HepG2 (cell line): Measurements from ENCODE around the gene LTB4R2. TPM values are rescaled to one million over a fixed set of nuclear protein-coding genes. Genes with fewer than 3 reads are reported as not detected.
A peak's percentile ranks its signal among the peaks of the same experiment; 100 is the strongest.

ENCODE experiments used
- CHD4 ChIP-seq: fragments of 200-600 bp; sonication (generic); IDR thresholded peaks from 2 replicates; pipeline ENCODE4 v1.7.0; 2017; ENCODE audit warnings: mild to moderate bottlenecking, low read length, borderline replicate concordance
- FLYWCH1 ChIP-seq: sonication (generic); formaldehyde crosslinking; IDR thresholded peaks from 2 replicates; pipeline ENCODE4 v1.8.1; 2023; ENCODE audit warnings: mild to moderate bottlenecking, missing genetic modification reagents
- HNRNPL ChIP-seq: fragments of 200-400 bp; formaldehyde crosslinking; IDR thresholded peaks from 2 replicates; pipeline ENCODE4 v1.6.1; 2017; ENCODE audit warnings: mild to moderate bottlenecking, low read depth, low read length
- MEIS1 ChIP-seq: sonication (generic); formaldehyde crosslinking; IDR thresholded peaks from 2 replicates; pipeline ENCODE4 v1.9.0; 2021; ENCODE audit warnings: mild to moderate bottlenecking, missing genetic modification reagents, moderate library complexity, borderline replicate concordance
- NONO ChIP-seq, 2 experiments: fragments of 450-650 bp in 1 of 2; sonication (generic) in 1 of 2; formaldehyde crosslinking in 1 of 2; IDR thresholded peaks in 1 of 2; conservative IDR thresholded peaks in 1 of 2; 2 replicates each; pipeline versions ENCODE4 v1.6.1 to v1.8.0; 2017 to 2022; ENCODE audit warnings: mild to moderate bottlenecking in 1 of 2, missing genetic modification reagents in 1 of 2, moderate library complexity in 1 of 2
- PHF5A ChIP-seq: IDR thresholded peaks from one replicate; pipeline ENCODE4 v1.6.1; 2018; ENCODE audit warnings: low read depth, missing genetic modification reagents; ENCODE audit not compliant: unreplicated experiment
- TP53 ChIP-seq: sonication (generic); formaldehyde crosslinking; conservative IDR thresholded peaks from 2 replicates; pipeline ENCODE4 v1.4.0; 2020; ENCODE audit warnings: missing genetic modification reagents
- ZBTB7B ChIP-seq: sonication (generic); formaldehyde crosslinking; IDR thresholded peaks from 2 replicates; pipeline ENCODE4 v1.4.0; 2020; ENCODE audit warnings: missing genetic modification reagents
- ZKSCAN5 ChIP-seq: sonication (generic); formaldehyde crosslinking; IDR thresholded peaks from 2 replicates; pipeline ENCODE4 v1.5.1; 2020; ENCODE audit warnings: mild to moderate bottlenecking, missing genetic modification reagents
- ZNF337 ChIP-seq: sonication (generic); formaldehyde crosslinking; IDR thresholded peaks from 2 replicates; pipeline ENCODE4 v1.5.1; 2020; ENCODE audit warnings: missing genetic modification reagents, low read depth, mild to moderate bottlenecking, borderline replicate concordance
- ZNF572 ChIP-seq: sonication (generic); formaldehyde crosslinking; IDR thresholded peaks from 2 replicates; pipeline ENCODE4 v1.5.1; 2020; ENCODE audit warnings: mild to moderate bottlenecking, missing genetic modification reagents
- ZNF598 ChIP-seq: sonication (generic); formaldehyde crosslinking; IDR thresholded peaks from 2 replicates; pipeline ENCODE4 v1.5.1; 2020; ENCODE audit warnings: mild to moderate bottlenecking, missing genetic modification reagents, borderline replicate concordance
- ZNF605 ChIP-seq: sonication (generic); formaldehyde crosslinking; IDR thresholded peaks from 2 replicates; pipeline ENCODE4 v1.8.0; 2022; ENCODE audit warnings: mild to moderate bottlenecking, missing genetic modification reagents
- ZNF629 ChIP-seq: sonication (generic); formaldehyde crosslinking; conservative IDR thresholded peaks from 2 replicates; pipeline ENCODE4 v1.5.0; 2020; ENCODE audit warnings: missing genetic modification reagents
- ZNF720 ChIP-seq: sonication (generic); formaldehyde crosslinking; IDR thresholded peaks from 2 replicates; pipeline ENCODE4 v1.4.0; 2020; ENCODE audit warnings: missing genetic modification reagents
- ZNF879 ChIP-seq: sonication (generic); formaldehyde crosslinking; IDR thresholded peaks from 2 replicates; pipeline ENCODE4 v1.8.1; 2023; ENCODE audit warnings: missing genetic modification reagents
- polyA plus RNA-seq, 8 experiments: library from polyadenylated mRNA; depleted of rRNA in 3 of 8; stranded (reverse) in 7 of 8; unstranded in 1 of 8; fragments of >200 nt; fragmentation: Illumina TruSeq in 4 of 8; extraction: Trizol in 4 of 8; gene quantifications; 2 replicates each; pipeline versions ENCODE4 v1.2.1 to v1.2.3, GENCODE V29; 2011 to 2016; ENCODE audit warnings: low read depth in 4 of 8, missing spikeins in 1 of 8, mixed read lengths in 1 of 8; ENCODE audit not compliant: insufficient read depth in 1 of 8
- total RNA-seq, 5 experiments: library from RNA; depleted of rRNA; stranded (reverse); fragments of >200 nt; fragmentation: Illumina TruSeq; extraction: Trizol; gene quantifications; 2 replicates each; pipeline ENCODE4 v1.2.3, GENCODE V29; 2016; ENCODE audit warnings: low read depth in 1 of 5
- TF ChIP-seq, protein P1 (sequence below): sonication (generic); formaldehyde crosslinking; IDR thresholded peaks from 2 replicates; pipeline ENCODE4 v1.4.0; 2020; ENCODE audit warnings: mild to moderate bottlenecking, missing genetic modification reagents
- TF ChIP-seq, protein P2 (sequence below): sonication (generic); formaldehyde crosslinking; IDR thresholded peaks from 2 replicates; pipeline ENCODE4 v1.5.0; 2020; ENCODE audit warnings: missing genetic modification reagents
- TF ChIP-seq, protein P3 (sequence below): sonication (generic); formaldehyde crosslinking; IDR thresholded peaks from 2 replicates; pipeline ENCODE4 v1.5.1; 2020; ENCODE audit warnings: missing genetic modification reagents, mild to moderate bottlenecking, borderline replicate concordance
- TF ChIP-seq, protein P4 (sequence below): sonication (generic); formaldehyde crosslinking; IDR thresholded peaks from 2 replicates; pipeline ENCODE4 v1.5.1; 2020; ENCODE audit warnings: missing genetic modification reagents, mild to moderate bottlenecking, borderline replicate concordance
- TF ChIP-seq, protein P5 (sequence below): sonication (generic); formaldehyde crosslinking; IDR thresholded peaks from 2 replicates; pipeline ENCODE4 v1.4.0; 2020; ENCODE audit warnings: missing genetic modification reagents, mild to moderate bottlenecking, borderline replicate concordance

Gene LTB4R2
- total and polyA plus RNA-seq, 2 of the 13 experiments (the other 11 are each of a cell fraction or from before 2014, with no cell fraction given), result 3.9 to 6.9 TPM

DNA sequence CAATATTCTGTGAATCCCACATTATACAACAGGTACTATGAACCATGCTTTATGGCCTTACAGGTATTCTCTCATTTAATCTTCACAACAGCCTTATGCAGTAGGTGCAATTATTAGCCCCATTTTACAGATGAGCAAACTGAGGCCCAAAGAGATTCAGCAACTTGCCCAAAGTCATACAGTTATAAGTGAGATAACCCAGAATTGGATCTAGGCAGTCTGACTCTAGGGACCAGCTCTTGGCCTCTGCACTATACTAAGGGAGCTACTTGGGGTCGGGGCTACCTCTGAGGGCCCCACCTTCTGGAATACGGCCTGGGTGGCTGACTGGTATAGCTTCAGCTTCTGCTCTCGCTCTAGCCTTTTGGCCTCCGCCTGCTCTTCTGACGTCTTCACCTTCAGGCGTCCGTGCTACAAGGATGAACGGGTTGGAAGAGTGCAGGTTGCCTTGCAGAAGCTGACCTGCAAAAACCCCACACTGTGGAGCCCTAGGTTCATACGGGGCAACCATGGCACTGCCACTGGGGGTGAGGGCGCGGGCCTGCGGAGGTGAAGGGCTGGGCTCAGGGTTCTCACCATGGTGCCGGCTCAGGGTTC, 39.3 kb upstream of the LTB4R2 start (continued):
- TF ChIP-seq HNRNPL (peak; percentile 95), ZNF720 (no peak), ZNF337 (0 out of 2 replicates have a peak, but pooled peaks have one; percentile 29), ZBTB7B (CRISPR knock-in tag) (no peak), FLYWCH1 (CRISPR knock-in tag) (no peak), ZNF605 (CRISPR knock-in tag) (no peak), TP53 (CRISPR knock-in tag) (no peak), ZNF879 (CRISPR knock-in tag) (0 out of 2 replicates have a peak, but pooled peaks have one; percentile 1), MEIS1 (CRISPR knock-in tag) (no peak), ZNF598 (CRISPR knock-in tag) (peak; percentile 68; the same call in 1 of the 2 replicates), NONO (IDR thresholded peaks at IDR 0.05) (no peak), NONO (CRISPR knock-in tag; conservative IDR thresholded peaks at IDR 0.05) (no peak), ZNF629 (CRISPR knock-in tag) (peak; percentile 100), CHD4 (peak; percentile 100), ZNF572 (CRISPR knock-in tag) (peak; percentile 99), PHF5A (CRISPR knock-in tag) (no peak), ZKSCAN5 (CRISPR knock-in tag) (0 out of 2 replicates have a peak, but pooled peaks have one; percentile 72)
- TF ChIP-seq, protein P1, sequence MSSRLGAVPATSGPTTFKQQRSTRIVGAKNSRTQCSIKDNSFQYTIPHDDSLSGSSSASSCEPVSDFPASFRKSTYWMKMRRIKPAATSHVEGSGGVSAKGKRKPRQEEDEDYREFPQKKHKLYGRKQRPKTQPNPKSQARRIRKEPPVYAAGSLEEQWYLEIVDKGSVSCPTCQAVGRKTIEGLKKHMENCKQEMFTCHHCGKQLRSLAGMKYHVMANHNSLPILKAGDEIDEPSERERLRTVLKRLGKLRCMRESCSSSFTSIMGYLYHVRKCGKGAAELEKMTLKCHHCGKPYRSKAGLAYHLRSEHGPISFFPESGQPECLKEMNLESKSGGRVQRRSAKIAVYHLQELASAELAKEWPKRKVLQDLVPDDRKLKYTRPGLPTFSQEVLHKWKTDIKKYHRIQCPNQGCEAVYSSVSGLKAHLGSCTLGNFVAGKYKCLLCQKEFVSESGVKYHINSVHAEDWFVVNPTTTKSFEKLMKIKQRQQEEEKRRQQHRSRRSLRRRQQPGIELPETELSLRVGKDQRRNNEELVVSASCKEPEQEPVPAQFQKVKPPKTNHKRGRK, result no peak
- TF ChIP-seq, protein P2, sequence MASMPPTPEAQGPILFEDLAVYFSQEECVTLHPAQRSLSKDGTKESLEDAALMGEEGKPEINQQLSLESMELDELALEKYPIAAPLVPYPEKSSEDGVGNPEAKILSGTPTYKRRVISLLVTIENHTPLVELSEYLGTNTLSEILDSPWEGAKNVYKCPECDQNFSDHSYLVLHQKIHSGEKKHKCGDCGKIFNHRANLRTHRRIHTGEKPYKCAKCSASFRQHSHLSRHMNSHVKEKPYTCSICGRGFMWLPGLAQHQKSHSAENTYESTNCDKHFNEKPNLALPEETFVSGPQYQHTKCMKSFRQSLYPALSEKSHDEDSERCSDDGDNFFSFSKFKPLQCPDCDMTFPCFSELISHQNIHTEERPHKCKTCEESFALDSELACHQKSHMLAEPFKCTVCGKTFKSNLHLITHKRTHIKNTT, result peak; percentile 34; the same call in 1 of the 2 replicates
- TF ChIP-seq, protein P3, sequence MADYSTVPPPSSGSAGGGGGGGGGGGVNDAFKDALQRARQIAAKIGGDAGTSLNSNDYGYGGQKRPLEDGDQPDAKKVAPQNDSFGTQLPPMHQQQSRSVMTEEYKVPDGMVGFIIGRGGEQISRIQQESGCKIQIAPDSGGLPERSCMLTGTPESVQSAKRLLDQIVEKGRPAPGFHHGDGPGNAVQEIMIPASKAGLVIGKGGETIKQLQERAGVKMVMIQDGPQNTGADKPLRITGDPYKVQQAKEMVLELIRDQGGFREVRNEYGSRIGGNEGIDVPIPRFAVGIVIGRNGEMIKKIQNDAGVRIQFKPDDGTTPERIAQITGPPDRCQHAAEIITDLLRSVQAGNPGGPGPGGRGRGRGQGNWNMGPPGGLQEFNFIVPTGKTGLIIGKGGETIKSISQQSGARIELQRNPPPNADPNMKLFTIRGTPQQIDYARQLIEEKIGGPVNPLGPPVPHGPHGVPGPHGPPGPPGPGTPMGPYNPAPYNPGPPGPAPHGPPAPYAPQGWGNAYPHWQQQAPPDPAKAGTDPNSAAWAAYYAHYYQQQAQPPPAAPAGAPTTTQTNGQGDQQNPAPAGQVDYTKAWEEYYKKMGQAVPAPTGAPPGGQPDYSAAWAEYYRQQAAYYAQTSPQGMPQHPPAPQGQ, result peak; percentile 97; the same call in 1 of the 2 replicates
- TF ChIP-seq, protein P4, sequence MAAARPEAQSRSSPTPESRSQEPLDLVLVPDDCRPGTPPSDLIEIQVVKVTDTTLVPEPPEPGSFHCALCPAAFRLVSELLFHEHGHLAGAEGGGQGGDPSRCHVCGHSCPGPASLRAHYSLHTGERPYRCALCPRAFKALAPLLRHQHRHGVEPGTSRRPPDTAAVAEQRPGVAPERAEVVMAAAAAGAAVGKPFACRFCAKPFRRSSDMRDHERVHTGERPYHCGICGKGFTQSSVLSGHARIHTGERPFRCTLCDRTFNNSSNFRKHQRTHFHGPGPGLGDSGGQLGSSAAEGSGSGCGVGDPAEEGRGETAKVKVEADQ (CRISPR knock-in tag), result peak; percentile 4
- TF ChIP-seq, protein P5, sequence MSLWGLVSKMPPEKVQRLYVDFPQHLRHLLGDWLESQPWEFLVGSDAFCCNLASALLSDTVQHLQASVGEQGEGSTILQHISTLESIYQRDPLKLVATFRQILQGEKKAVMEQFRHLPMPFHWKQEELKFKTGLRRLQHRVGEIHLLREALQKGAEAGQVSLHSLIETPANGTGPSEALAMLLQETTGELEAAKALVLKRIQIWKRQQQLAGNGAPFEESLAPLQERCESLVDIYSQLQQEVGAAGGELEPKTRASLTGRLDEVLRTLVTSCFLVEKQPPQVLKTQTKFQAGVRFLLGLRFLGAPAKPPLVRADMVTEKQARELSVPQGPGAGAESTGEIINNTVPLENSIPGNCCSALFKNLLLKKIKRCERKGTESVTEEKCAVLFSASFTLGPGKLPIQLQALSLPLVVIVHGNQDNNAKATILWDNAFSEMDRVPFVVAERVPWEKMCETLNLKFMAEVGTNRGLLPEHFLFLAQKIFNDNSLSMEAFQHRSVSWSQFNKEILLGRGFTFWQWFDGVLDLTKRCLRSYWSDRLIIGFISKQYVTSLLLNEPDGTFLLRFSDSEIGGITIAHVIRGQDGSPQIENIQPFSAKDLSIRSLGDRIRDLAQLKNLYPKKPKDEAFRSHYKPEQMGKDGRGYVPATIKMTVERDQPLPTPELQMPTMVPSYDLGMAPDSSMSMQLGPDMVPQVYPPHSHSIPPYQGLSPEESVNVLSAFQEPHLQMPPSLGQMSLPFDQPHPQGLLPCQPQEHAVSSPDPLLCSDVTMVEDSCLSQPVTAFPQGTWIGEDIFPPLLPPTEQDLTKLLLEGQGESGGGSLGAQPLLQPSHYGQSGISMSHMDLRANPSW (CRISPR knock-in tag), result no peak; the same call in 1 of the 2 replicates
